Liver (tissue), 9 donors: ENCODE data around the gene ZNF280B. TPM values are rescaled to one million over a fixed set of nuclear protein-coding genes. Genes with fewer than 3 reads are reported as not detected.

Experiments used
- DNase-seq: peaks from one replicate; pipeline ENCODE4 v3.0.0-alpha.2; 2017; ENCODE audit warnings: low spot score
- H3K27ac ChIP-seq, 2 donors: one replicate each; pipeline ENCODE4 v1.7.0; 2013; ENCODE audit warnings: inconsistent platforms in 2 of 2, low read length in 2 of 2, control low read depth in 1 of 2, low read depth in 1 of 2, mild to moderate bottlenecking in 1 of 2
- H3K27me3 ChIP-seq, 4 donors: one replicate each; pipeline versions ENCODE4 v1.6.1 to v1.7.0; 2013; ENCODE audit warnings: low read length in 3 of 4, inconsistent platforms in 1 of 4, mild to moderate bottlenecking in 1 of 4, moderate library complexity in 1 of 4; ENCODE audit not compliant: control insufficient read depth in 4 of 4, insufficient read depth in 4 of 4
- H3K36me3 ChIP-seq, 4 donors: one replicate each; pipeline versions ENCODE4 v1.6.1 to v1.7.0; 2013; ENCODE audit warnings: low read length in 3 of 4, mild to moderate bottlenecking in 3 of 4, low read depth in 1 of 4, moderate library complexity in 1 of 4; ENCODE audit not compliant: control insufficient read depth in 4 of 4, insufficient read depth in 3 of 4
- H3K4me1 ChIP-seq, 4 donors: one replicate each; pipeline versions ENCODE4 v1.6.1 to v1.7.0; 2013; ENCODE audit warnings: low read length in 3 of 4, mild to moderate bottlenecking in 3 of 4, moderate library complexity in 1 of 4; ENCODE audit not compliant: control insufficient read depth in 4 of 4, insufficient read depth in 4 of 4
- H3K4me3 ChIP-seq, 3 donors: one replicate each; pipeline versions ENCODE4 v1.6.1 to v1.7.0; 2013; ENCODE audit warnings: low read length in 3 of 3, control low read depth in 1 of 3, low read depth in 1 of 3, mild to moderate bottlenecking in 1 of 3
- H3K9ac ChIP-seq, 2 donors: one replicate each; pipeline ENCODE4 v1.7.0; 2013; ENCODE audit warnings: low read length in 2 of 2, mild to moderate bottlenecking in 2 of 2, moderate library complexity in 2 of 2, control low read depth in 1 of 2, low read depth in 1 of 2
- H3K9me3 ChIP-seq, 4 donors: one replicate each; pipeline versions ENCODE4 v1.6.1 to v1.7.0; 2013; ENCODE audit warnings: low read length in 3 of 4; ENCODE audit not compliant: control insufficient read depth in 4 of 4
- ATF3 ChIP-seq: IDR thresholded peaks from 2 replicates; pipeline ENCODE4 v1.6.1; 2016; ENCODE audit warnings: antibody characterized with exemption
- CTCF ChIP-seq: fragments of 150-350 bp; IDR thresholded peaks from 2 replicates; pipeline ENCODE4 v1.5.1; 2017; ENCODE audit warnings: improper control_type of control experiment, low read depth, low read length; ENCODE audit not compliant: missing input control
- EGR1 ChIP-seq, 2 donors: IDR thresholded peaks; 2 replicates each; pipeline ENCODE4 v1.6.1; 2016 to 2018; ENCODE audit warnings: antibody characterized with exemption in 2 of 2, low read depth in 2 of 2
- FOXA1 ChIP-seq: IDR thresholded peaks from 2 replicates; pipeline ENCODE4 v1.6.1; 2016; ENCODE audit warnings: antibody characterized with exemption
- FOXA2 ChIP-seq: IDR thresholded peaks from 2 replicates; pipeline ENCODE4 v1.6.1; 2016; ENCODE audit warnings: antibody characterized with exemption
- GABPA ChIP-seq, 2 donors: IDR thresholded peaks in 1 of 2; conservative IDR thresholded peaks in 1 of 2; 2 replicates each; pipeline ENCODE4 v1.6.1; 2016; ENCODE audit warnings: antibody characterized with exemption in 2 of 2, mild to moderate bottlenecking in 1 of 2, moderate library complexity in 1 of 2
- HNF4G ChIP-seq: IDR thresholded peaks from 2 replicates; pipeline ENCODE4 v1.6.1; 2016; ENCODE audit warnings: antibody characterized with exemption
- JUND ChIP-seq, 2 donors: IDR thresholded peaks; 2 replicates each; pipeline ENCODE4 v1.6.1; 2016; ENCODE audit warnings: antibody characterized with exemption in 2 of 2
- MAX ChIP-seq: IDR thresholded peaks from 2 replicates; pipeline ENCODE4 v1.6.1; 2016; ENCODE audit warnings: antibody characterized with exemption
- NR2F2 ChIP-seq: IDR thresholded peaks from 2 replicates; pipeline ENCODE4 v1.6.1; 2016; ENCODE audit warnings: antibody characterized with exemption
- RAD21 ChIP-seq, 2 donors: IDR thresholded peaks; 2 replicates each; pipeline ENCODE4 v1.6.1; 2016; ENCODE audit warnings: antibody characterized with exemption in 2 of 2, mild to moderate bottlenecking in 2 of 2
- REST ChIP-seq: IDR thresholded peaks from 2 replicates; pipeline ENCODE4 v1.6.1; 2016; ENCODE audit warnings: antibody characterized with exemption, mild to moderate bottlenecking
- RXRA ChIP-seq, 2 donors: IDR thresholded peaks; 2 replicates each; pipeline ENCODE4 v1.6.1; 2017 to 2018; ENCODE audit warnings: antibody characterized with exemption in 2 of 2, mild to moderate bottlenecking in 1 of 2
- SP1 ChIP-seq: IDR thresholded peaks from 2 replicates; pipeline ENCODE4 v1.6.1; 2018; ENCODE audit warnings: antibody characterized with exemption, mild to moderate bottlenecking
- TAF1 ChIP-seq: conservative IDR thresholded peaks from 2 replicates; pipeline ENCODE4 v1.6.1; 2016; ENCODE audit warnings: antibody characterized with exemption, mild to moderate bottlenecking
- YY1 ChIP-seq: IDR thresholded peaks from 2 replicates; pipeline ENCODE4 v1.6.1; 2016; ENCODE audit warnings: antibody characterized with exemption, mild to moderate bottlenecking
- ZBTB33 ChIP-seq: IDR thresholded peaks from 2 replicates; pipeline ENCODE4 v1.6.1; 2016; ENCODE audit warnings: antibody characterized with exemption
- WGBS: extraction: QIAGEN DNeasy Blood & Tissue Kit; methylation state at CpG from one replicate; pipeline ENCODE4 v1.1.7; 2013; 5-methylcytosine and 5-hydroxymethylcytosine counted together
- polyA plus RNA-seq, 2 donors: library from polyadenylated mRNA; stranded (reverse) in 1 of 2; unstranded in 1 of 2; fragments of 200-250 nt in 1 of 2; fragments of >200 nt in 1 of 2; fragmentation: Nextera tagmentation in 1 of 2; extraction: Ambion mirVana in 1 of 2; gene quantifications; one replicate each; pipeline versions ENCODE4 v1.2.1 to v1.2.3, GENCODE V29; 2013 to 2015
- total RNA-seq, 2 donors: library from RNA; depleted of rRNA; stranded (reverse); fragments of >200 nt; gene quantifications; one replicate each; pipeline ENCODE4 v1.2.3, GENCODE V29; 2014
- donor health status: healthy.
- donor health status: healthy.
- donor health status: healthy.
- donor health status: healthy.
- donor health status: healthy.

ZNF280B gene
- total and polyA plus RNA-seq, 4 donors = 0.03 to 0.84 (median 0.06) TPM

GRCh38 chr22:22480940-22481339 is 27.6 kb downstream of the ZNF280B start:
- Histone ChIP-seq H3K9me3 (no peaks in the 10 kb centered on the region), H3K4me1 (no peaks in the 10 kb centered on the region), H3K27ac (no peak overlapping the region), H3K27me3 (no peaks in the 10 kb centered on the region), H3K4me3 (no peak overlapping the region), H3K9ac (no peak overlapping the region), H3K36me3 (no peaks in the 10 kb centered on the region)
- no peak for DNase-seq
- 35% methylated on average over 2 of the region's 2 CpGs for whole genome bisulfite sequencing
- no peak for TF ChIP-seq FOXA1
- no peak for TF ChIP-seq SP1
- TF ChIP-seq HNF4G = no peak
- TF ChIP-seq FOXA2 = no peak
- TF ChIP-seq NR2F2 = no peak
- TF ChIP-seq TAF1 = no peak
- no peak for TF ChIP-seq EGR1 (IDR thresholded peaks at IDR 0.05; ENCODE audit: low read depth in 2 of 2)
- no peak for TF ChIP-seq RAD21 (IDR thresholded peaks at IDR 0.05)
- TF ChIP-seq RXRA (IDR thresholded peaks at IDR 0.05) = no peak
- no peak for TF ChIP-seq JUND (IDR thresholded peaks at IDR 0.05)
- no peak for TF ChIP-seq GABPA (IDR thresholded peaks at IDR 0.05 in 1 of 2, conservative IDR thresholded peaks at IDR 0.05 in 1 of 2)
- no peak for TF ChIP-seq REST
- no peak for TF ChIP-seq ATF3
- TF ChIP-seq CTCF = no peak
- no peak for TF ChIP-seq MAX

GRCh38 chr22:22479999-22480532 is 28.5 kb downstream of the ZNF280B start:
- Histone ChIP-seq H3K9me3 (no peaks in the 10 kb centered on the region), H3K9ac (no peak overlapping the region), H3K4me3 (no peak overlapping the region), H3K36me3 (no peaks in the 10 kb centered on the region), H3K27ac (no peak overlapping the region), H3K27me3 (no peaks in the 10 kb centered on the region), H3K4me1 (no peaks in the 10 kb centered on the region)
- no peak for DNase-seq
- TF ChIP-seq CTCF (no peak), ZBTB33 (no peak), SP1 (no peak), MAX (no peak), YY1 (no peak), GABPA (IDR thresholded peaks at IDR 0.05 in 1 of 2, conservative IDR thresholded peaks at IDR 0.05 in 1 of 2) (no peak), TAF1 (no peak), HNF4G (no peak), REST (no peak), EGR1 (IDR thresholded peaks at IDR 0.05; ENCODE audit: low read depth in 2 of 2) (no peak)
- WGBS = 97% methylated on average over 5 of the region's 5 CpGs
